ENCODE results near the gene AS3MT.

DNA sequence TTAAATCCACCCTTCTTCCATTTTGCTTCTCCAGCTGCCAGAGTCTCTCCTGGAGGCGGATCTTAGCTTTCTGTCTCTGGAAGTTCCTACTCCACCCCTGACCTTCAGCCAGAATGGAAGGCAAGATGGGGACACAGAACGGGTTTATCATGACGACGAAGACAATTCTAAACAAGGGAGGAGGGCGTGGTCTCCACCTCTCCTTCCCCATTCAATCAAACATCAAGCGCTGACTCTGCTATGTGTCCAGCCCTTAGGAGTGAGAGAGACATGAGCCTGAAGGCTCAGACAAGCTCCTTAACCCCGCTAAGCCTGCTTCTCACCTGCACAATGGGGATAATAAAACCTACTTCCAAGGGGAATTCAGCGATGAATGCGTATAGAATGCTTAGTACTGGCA, 35.1 kb upstream of the AS3MT start:
- TF ChIP-seq YY1 (IDR thresholded peaks at IDR 0.05; ENCODE audit: low read depth) (no peak), CTCF (IDR thresholded peaks at IDR 0.05) (no peak), ELF1 (IDR thresholded peaks at IDR 0.05) (no peak), TCF12 (IDR thresholded peaks at IDR 0.05) (no peak), RAD21 (IDR thresholded peaks at IDR 0.05; ENCODE audit: low read length) (no peak), TEAD4 (IDR thresholded peaks at IDR 0.05; ENCODE audit: borderline replicate concordance, insufficient read depth) (no peak), POLR2AphosphoS5 (IDR thresholded peaks at IDR 0.05; ENCODE audit: low read depth, low read length) (no peak)
- TF ChIP-seq, protein P1, sequence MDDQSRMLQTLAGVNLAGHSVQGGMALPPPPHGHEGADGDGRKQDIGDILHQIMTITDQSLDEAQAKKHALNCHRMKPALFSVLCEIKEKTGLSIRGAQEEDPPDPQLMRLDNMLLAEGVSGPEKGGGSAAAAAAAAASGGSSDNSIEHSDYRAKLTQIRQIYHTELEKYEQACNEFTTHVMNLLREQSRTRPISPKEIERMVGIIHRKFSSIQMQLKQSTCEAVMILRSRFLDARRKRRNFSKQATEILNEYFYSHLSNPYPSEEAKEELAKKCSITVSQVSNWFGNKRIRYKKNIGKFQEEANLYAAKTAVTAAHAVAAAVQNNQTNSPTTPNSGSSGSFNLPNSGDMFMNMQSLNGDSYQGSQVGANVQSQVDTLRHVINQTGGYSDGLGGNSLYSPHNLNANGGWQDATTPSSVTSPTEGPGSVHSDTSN (IDR thresholded peaks at IDR 0.05): no peak

Data from SK-N-SH (cell line).